HG02943 (cell line): ENCODE data around the gene SLC25A2.
"Not testable (repeated sequence)": the region's sequence is repeated elsewhere in the genome, so short reads cannot be mapped to it uniquely, and the experiment has no call there.

Source experiments
- ATAC-seq: cut with Tn5 transposase; IDR thresholded peaks from one replicate; pipeline ENCODE4 v1.9.1; 2021; ENCODE audit warnings: mild to moderate bottlenecking, low read depth, moderate library complexity; ENCODE audit not compliant: unreplicated experiment

Gene SLC25A2

GRCh38 chr5:141303756-141304155 is at the start of gene SLC25A2:
TSS of gene SLC25A2 (minus strand) at chr5:141304049. CDS start at chr5:141303865, 184 bp downstream.
- no peak for ATAC-seq

GRCh38 chr5:141351591-141351990 is 47.7 kb upstream of the SLC25A2 start:
- no peak for ATAC-seq

GRCh38 chr5:141349917-141350619 is 46.2 kb upstream of the SLC25A2 start, which contains the start of gene PCDHGB1:
TSS of gene PCDHGB1 (plus strand) at chr5:141350099. CDS start at chr5:141350261, 162 bp downstream.
- ATAC-seq: no peak

- not testable (repeated sequence) for ATAC-seq
These were observed 42.2 kb upstream of the SLC25A2 start for GRCh38 chr5:141346017-141346416.

GRCh38 chr5:141345327-141345726 is 41.5 kb upstream of the SLC25A2 start:
- ATAC-seq: no peak

GRCh38 chr5:141343953-141344463 is 40.2 kb upstream of the SLC25A2 start:
- ATAC-seq: no peak

- no peak for ATAC-seq
These were observed 39.5 kb upstream of the SLC25A2 start, which contains the start of gene PCDHGA3 for GRCh38 chr5:141343242-141343952. TSS of gene PCDHGA3 (plus strand) at chr5:141343829. CDS start at chr5:141344034, 205 bp downstream.

- ATAC-seq: no peak
These were observed 38.9 kb upstream of the SLC25A2 start for GRCh38 chr5:141342773-141343172.

GRCh38 chr5:141340781-141341354 is 37.0 kb upstream of the SLC25A2 start:
- not testable (repeated sequence) for ATAC-seq

GRCh38 chr5:141338538-141339306 is 34.9 kb upstream of the SLC25A2 start, which contains the start of gene PCDHGA2:
TSS of gene PCDHGA2 (plus strand) at chr5:141338760.
- no peak for ATAC-seq

- not testable (repeated sequence) for ATAC-seq
These were observed 28.7 kb upstream of the SLC25A2 start for GRCh38 chr5:141332571-141332970.

- no peak for ATAC-seq
These were observed 26.6 kb upstream of the SLC25A2 start, which contains the start of gene PCDHGA1 for GRCh38 chr5:141330299-141331080. TSS of gene PCDHGA1 (plus strand) at chr5:141330514.

- no peak for ATAC-seq
These were observed 24.4 kb upstream of the SLC25A2 start for GRCh38 chr5:141328231-141328630.

GRCh38 chr5:141326088-141326854 is 22.4 kb upstream of the SLC25A2 start:
- peak; percentile 80 for ATAC-seq

- no peak for ATAC-seq
These were observed 18.4 kb upstream of the SLC25A2 start for GRCh38 chr5:141322261-141322660.

- peak; percentile 95 for ATAC-seq
These were observed 16.6 kb upstream of the SLC25A2 start, which contains the start of gene TAF7 for GRCh38 chr5:141320225-141321169. TSS of gene TAF7 (minus strand) at chr5:141320784. CDS start at chr5:141320044, 740 bp downstream.

GRCh38 chr5:141319699-141320098 is 15.8 kb upstream of the SLC25A2 start:
- no peak for ATAC-seq
